K562 (cell line): ENCODE results near the gene WSCD1. TPM values are rescaled to one million over a fixed set of nuclear protein-coding genes. Genes with fewer than 3 reads are reported as not detected.

Experiments
- ATAC-seq: fragments of 200-7000 bp; cut with Tn5 transposase; 3 replicates; pipeline ENCODE4 v1.9.1; 2020; ENCODE audit warnings: moderate library complexity
- BruUV-seq: library from RNA; stranded (reverse); fragments of 400-500 nt; replicated peaks from 2 replicates; lab custom pipeline; 2021; lab: Mats Ljungman, UMichigan
- CTCF ChIA-PET: fragments of 300-600 bp; formaldehyde crosslinking; extraction: SDS; loops from one replicate; lab custom pipeline; 2021; ENCODE audit warnings: low intra/inter-chr PET ratio; lab: Yijun Ruan, JAX
- POLR2A ChIA-PET: fragments of 300-600, 350-650 bp; sonication (Branson Sonifier 250); formaldehyde crosslinking; extraction: SDS; loops from one replicate; lab custom pipeline; 2021; ENCODE audit warnings: antibody characterized with exemption, inconsistent platforms; lab: Yijun Ruan, JAX
- DNase-seq, 4 experiments: peaks; one replicate each; pipeline versions ENCODE4 v3.0.0 to v3.0.0-alpha.2; 2011 to 2018; ENCODE audit warnings: low spot score in 3 of 4, mixed read lengths in 3 of 4; ENCODE audit errors: extremely low read depth in 1 of 4
- FAIRE-seq: peaks from 2 replicates; lab custom pipeline; 2011; peaks lifted over from hg19 to GRCh38; lab: Jason Lieb, UNC
- H2AFZ ChIP-seq: 2 replicates; pipeline ENCODE4 v1.6.0; 2011; ENCODE audit warnings: low read depth, low read length, control low read depth, inconsistent platforms
- H3K27ac ChIP-seq: fragments of 200-600 bp; 3 replicates; pipeline ENCODE4 v1.8.0; 2011; ENCODE audit warnings: low read depth, mild to moderate bottlenecking, control low read depth, inconsistent platforms, low read length, moderate library complexity, mixed read lengths; ENCODE audit errors: extremely low read depth
- H3K27me3 ChIP-seq, 2 experiments: fragments of 300-600 bp in 1 of 2; 2 replicates in 1 of 2; 3 replicates in 1 of 2; pipeline versions ENCODE4 v1.6.0 to v1.8.0; 2011; ENCODE audit warnings: inconsistent platforms in 2 of 2, low read length in 2 of 2, mild to moderate bottlenecking in 1 of 2, mixed read lengths in 1 of 2, moderate library complexity in 1 of 2; ENCODE audit not compliant: control insufficient read depth in 2 of 2, insufficient read depth in 2 of 2
- H3K36me3 ChIP-seq: fragments of 300-600 bp; 3 replicates; pipeline ENCODE4 v1.8.0; 2011; ENCODE audit warnings: mild to moderate bottlenecking, low read length, inconsistent platforms; ENCODE audit not compliant: control insufficient read depth, insufficient read depth
- H3K4me1 ChIP-seq, 2 experiments: fragments of 200-600 bp in 1 of 2; replicated peaks in 1 of 2; 2 replicates in 1 of 2; 3 replicates in 1 of 2; pipeline versions ENCODE4 v1.5.1 to v1.8.0; 2011; ENCODE audit warnings: inconsistent platforms in 2 of 2, low read length in 2 of 2, mild to moderate bottlenecking in 1 of 2, mixed read lengths in 1 of 2, moderate library complexity in 1 of 2; ENCODE audit not compliant: control insufficient read depth in 2 of 2, insufficient read depth in 2 of 2
- H3K4me2 ChIP-seq: 2 replicates; pipeline ENCODE4 v1.6.1; 2011; ENCODE audit warnings: low read length, control low read depth, inconsistent platforms, mixed read lengths; ENCODE audit not compliant: insufficient read depth
- H3K4me3 ChIP-seq: fragments of 200-600 bp; sonication (generic), shearing (Covaris generic); 2 replicates; pipeline ENCODE4 v1.5.1; 2016; ENCODE audit warnings: control low read depth, inconsistent platforms
- H3K79me2 ChIP-seq: fragments of 200-600 bp; 3 replicates; pipeline ENCODE4 v1.8.0; 2011; ENCODE audit warnings: low read length, inconsistent platforms; ENCODE audit not compliant: control insufficient read depth, insufficient read depth
- H3K9ac ChIP-seq, 2 experiments: 2 replicates each; pipeline versions ENCODE4 v1.6.0 to v1.6.1; 2011; ENCODE audit warnings: low read depth in 2 of 2, low read length in 2 of 2, control low read depth in 1 of 2, inconsistent platforms in 1 of 2, mild to moderate bottlenecking in 1 of 2, mixed read lengths in 1 of 2; ENCODE audit not compliant: insufficient read depth in 1 of 2
- H3K9me1 ChIP-seq: one replicate; pipeline ENCODE4 v1.6.0; 2011; ENCODE audit warnings: inconsistent platforms, mild to moderate bottlenecking, low read length, moderate library complexity; ENCODE audit not compliant: control insufficient read depth, insufficient read depth
- H3K9me3 ChIP-seq: replicated peaks from 2 replicates; pipeline ENCODE4 v1.5.1; 2011; ENCODE audit warnings: low read depth, low read length, inconsistent platforms; ENCODE audit not compliant: control insufficient read depth, insufficient read depth
- H4K20me1 ChIP-seq: replicated peaks from 2 replicates; pipeline ENCODE4 v1.6.1; 2011; ENCODE audit warnings: low read length, inconsistent platforms, mixed read lengths; ENCODE audit not compliant: control insufficient read depth, insufficient read depth
- CBX2 ChIP-seq: fragments of 200-600 bp; sonication (generic); IDR thresholded peaks from one replicate; pipeline ENCODE4 v1.6.1; 2012; ENCODE audit warnings: mild to moderate bottlenecking, low read length, inconsistent platforms; ENCODE audit not compliant: insufficient read depth, poor library complexity, severe bottlenecking
- CTBP1 ChIP-seq: fragments of 450-650 bp; IDR thresholded peaks from 2 replicates; pipeline ENCODE4 v1.6.1; 2016; ENCODE audit warnings: borderline replicate concordance
- DIDO1 ChIP-seq: fragments of 450-650 bp; IDR thresholded peaks from 2 replicates; pipeline ENCODE4 v1.6.1; 2016; ENCODE audit warnings: low read depth, missing biosample characterization, missing genetic modification characterization
- JUND ChIP-seq, 2 experiments: IDR thresholded peaks; 2 replicates in 1 of 2; 3 replicates in 1 of 2; pipeline ENCODE4 v1.6.1; 2011; ENCODE audit warnings: borderline replicate concordance in 2 of 2, low read depth in 2 of 2, low read length in 2 of 2, improper control_type of control experiment in 1 of 2, missing biosample characterization in 1 of 2, missing genetic modification characterization in 1 of 2, missing genetic modification reagents in 1 of 2
- PTTG1 ChIP-seq: fragments of 450-650 bp; IDR thresholded peaks from 2 replicates; pipeline ENCODE4 v1.6.1; 2016; ENCODE audit warnings: low read depth, mild to moderate bottlenecking, missing genetic modification characterization, missing compliant biosample characterization
- RBM25 ChIP-seq: fragments of 200-400 bp; formaldehyde crosslinking; IDR thresholded peaks from 2 replicates; pipeline ENCODE4 v1.6.1; 2018; ENCODE audit warnings: low read length, low read depth, moderate library complexity; ENCODE audit not compliant: severe bottlenecking
- WGBS: fragments of 100-300 bp; shearing (Covaris generic); methylation state at CpG from one replicate; pipeline ENCODE4 v1.1.6; 2016; ENCODE audit warnings: low coverage, mixed read lengths; ENCODE audit not compliant: insufficient coverage; ENCODE audit errors: missing lambda C conversion rate; 5-methylcytosine and 5-hydroxymethylcytosine counted together
- in situ Hi-C: fragments of 300-500 bp; cut with MboI; formaldehyde crosslinking; loops from 4 replicates; pipeline ENCODE4 v1.15.0; 2018; ENCODE audit warnings: inconsistent platforms, mixed read lengths
- intact Hi-C: fragments of 100-400 bp; cut with micrococcal nuclease; formaldehyde crosslinking; loops from 2 replicates; pipeline ENCODE4 v1.14.2; 2022
- polyA plus RNA-seq, 8 experiments: library from polyadenylated mRNA; depleted of rRNA in 4 of 8; stranded (reverse) in 5 of 8; unstranded in 3 of 8; fragments of >200 nt; fragmentation: Nextera tagmentation in 2 of 8; fragmentation: Illumina TruSeq in 1 of 8; extraction: Ambion mirVana in 2 of 8; extraction: Trizol in 1 of 8; gene quantifications; 2 replicates each; pipeline versions ENCODE4 v1.2.1 to v1.2.3, GENCODE V29; 2011 to 2014; ENCODE audit warnings: inconsistent platforms in 1 of 8, missing spikeins in 1 of 8
- total RNA-seq, 7 experiments: library from RNA; depleted of rRNA in 6 of 7; stranded (reverse); fragments of >200 nt in 6 of 7; fragmentation: Illumina TruSeq in 2 of 7; extraction: Trizol in 2 of 7; gene quantifications; 2 replicates each; pipeline versions ENCODE4 v1.2.1 to v1.2.3, GENCODE V29; 2011 to 2021; ENCODE audit warnings: low replicate concordance in 1 of 7
- TF ChIP-seq, protein P1 (sequence below): fragments of 450-650 bp; IDR thresholded peaks from 2 replicates; pipeline ENCODE4 v1.6.1; 2016; ENCODE audit warnings: borderline replicate concordance

WSCD1 gene
- total and polyA plus RNA-seq, 9 of the 15 experiments (the other 6 are each of a cell fraction or from before 2014, with no cell fraction given): not detected

DNA sequence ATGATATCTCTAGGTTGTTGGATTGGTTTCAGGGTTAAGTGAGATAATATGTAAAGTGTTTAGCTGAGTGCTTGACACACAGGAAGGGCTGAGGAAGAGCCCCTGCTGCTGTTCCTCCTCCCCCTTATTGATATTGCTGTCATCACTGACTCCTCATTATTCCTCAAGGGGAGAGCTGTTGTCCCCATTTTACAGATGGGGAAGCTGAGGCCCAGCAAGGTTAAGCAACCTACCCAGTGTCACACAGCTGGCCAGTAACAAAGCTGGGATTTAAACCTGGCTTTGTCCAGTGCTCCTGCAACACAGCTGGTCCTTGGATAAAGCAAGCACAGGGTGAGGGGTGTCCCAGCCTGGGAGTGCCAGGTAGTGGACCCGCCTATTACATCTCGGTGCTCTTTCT lies 9.8 kb downstream of the WSCD1 start:
- Histone ChIP-seq H3K79me2 (no peaks in the 10 kb centered on the region), H3K9me3 (no peaks in the 10 kb centered on the region), H3K4me2 (no peak overlapping the region), H3K27ac (no peak overlapping the region), H3K27me3 (peaks cover 4 to 49% of the 10 kb centered on the region in 2 experiments; a peak in 3 of 5 replicates), H3K4me3 (no peak overlapping the region), H3K4me1 (no peaks in the 10 kb centered on the region), H2AFZ (no peak overlapping the region), H3K9me1 (no peaks in the 10 kb centered on the region), H3K9ac (no peak overlapping the region), H3K36me3 (no peaks in the 10 kb centered on the region), H4K20me1 (no peaks in the 10 kb centered on the region)
- BruUV-seq: no TSS peak
- TF ChIP-seq RBM25 (peak; percentile 75), CTBP1 (no peak), CBX2 (no peak), DIDO1 (tag) (no peak), PTTG1 (tag) (no peak), JUND (IDR thresholded peaks at IDR 0.05; ENCODE audit: borderline replicate concordance, low read depth, low read length) (no peak), JUND (tag; IDR thresholded peaks at IDR 0.05; ENCODE audit: borderline replicate concordance, low read depth, low read length) (no peak)
- TF ChIP-seq, protein P1, sequence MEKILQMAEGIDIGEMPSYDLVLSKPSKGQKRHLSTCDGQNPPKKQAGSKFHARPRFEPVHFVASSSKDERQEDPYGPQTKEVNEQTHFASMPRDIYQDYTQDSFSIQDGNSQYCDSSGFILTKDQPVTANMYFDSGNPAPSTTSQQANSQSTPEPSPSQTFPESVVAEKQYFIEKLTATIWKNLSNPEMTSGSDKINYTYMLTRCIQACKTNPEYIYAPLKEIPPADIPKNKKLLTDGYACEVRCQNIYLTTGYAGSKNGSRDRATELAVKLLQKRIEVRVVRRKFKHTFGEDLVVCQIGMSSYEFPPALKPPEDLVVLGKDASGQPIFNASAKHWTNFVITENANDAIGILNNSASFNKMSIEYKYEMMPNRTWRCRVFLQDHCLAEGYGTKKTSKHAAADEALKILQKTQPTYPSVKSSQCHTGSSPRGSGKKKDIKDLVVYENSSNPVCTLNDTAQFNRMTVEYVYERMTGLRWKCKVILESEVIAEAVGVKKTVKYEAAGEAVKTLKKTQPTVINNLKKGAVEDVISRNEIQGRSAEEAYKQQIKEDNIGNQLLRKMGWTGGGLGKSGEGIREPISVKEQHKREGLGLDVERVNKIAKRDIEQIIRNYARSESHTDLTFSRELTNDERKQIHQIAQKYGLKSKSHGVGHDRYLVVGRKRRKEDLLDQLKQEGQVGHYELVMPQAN: no peak
- in situ Hi-C loops (no loop called here), intact Hi-C loops (no loop called here)
- ATAC-seq: no peak
- CTCF ChIA-PET: no interaction called here
- no peak for FAIRE-seq
- 0% methylated on average over 1 of the region's 2 CpGs for WGBS
- POLR2A ChIA-PET: no interaction called here
- no peak for DNase-seq
